ENCODE measurements around the gene DSCAML1.

Gene DSCAML1

DNA sequence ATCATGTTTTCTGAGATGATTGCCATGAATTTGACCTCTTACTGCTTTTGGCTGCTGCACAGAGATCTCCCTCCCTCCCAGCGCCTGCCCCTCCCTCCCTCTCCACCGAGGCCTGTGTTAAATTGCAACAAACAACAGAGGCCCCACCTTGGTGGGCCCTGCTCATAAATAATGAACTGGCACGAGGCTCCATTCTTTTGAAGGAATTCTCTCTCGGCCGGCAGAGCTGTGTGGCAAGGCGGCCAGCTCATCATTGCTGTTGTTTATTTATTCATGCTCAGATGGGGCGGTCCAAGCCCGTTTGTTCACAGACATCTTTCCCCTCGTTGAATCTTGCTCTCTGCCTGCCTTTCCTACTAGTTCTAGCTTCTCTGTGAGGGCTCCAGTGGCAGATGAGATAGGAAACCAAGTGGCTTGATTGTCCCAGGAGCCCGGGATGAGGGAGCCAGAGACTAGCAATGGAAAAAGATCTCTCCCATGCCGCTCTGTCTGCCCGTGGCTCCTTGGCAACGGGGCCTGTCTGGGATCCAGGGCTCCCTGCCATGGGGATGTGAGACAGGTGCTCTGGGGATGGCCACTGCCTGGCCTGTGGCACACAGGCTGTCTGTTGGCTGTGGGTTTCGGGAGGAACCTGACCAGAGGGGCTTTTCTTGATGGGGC lies 192.6 kb downstream of the DSCAML1 start:
- Histone ChIP-seq H3K27me3 (ENCODE audit: control insufficient read depth, insufficient read depth, low read length) (peaks cover 14% of the 10 kb centered on the region), H3K4me1 (ENCODE audit: control insufficient read depth, insufficient read depth, low read length) (no peaks in the 10 kb centered on the region), H3K4me2 (ENCODE audit: low read length) (no peak overlapping the region), H3K36me3 (ENCODE audit: insufficient read depth, low read length) (no peaks in the 10 kb centered on the region), H3K9ac (ENCODE audit: low read depth, low read length) (no peak overlapping the region), H3K4me3 (ENCODE audit: low read length) (no peak overlapping the region), H3K9me3 (replicated peaks; ENCODE audit: low read length) (no peaks in the 10 kb centered on the region)

DNA sequence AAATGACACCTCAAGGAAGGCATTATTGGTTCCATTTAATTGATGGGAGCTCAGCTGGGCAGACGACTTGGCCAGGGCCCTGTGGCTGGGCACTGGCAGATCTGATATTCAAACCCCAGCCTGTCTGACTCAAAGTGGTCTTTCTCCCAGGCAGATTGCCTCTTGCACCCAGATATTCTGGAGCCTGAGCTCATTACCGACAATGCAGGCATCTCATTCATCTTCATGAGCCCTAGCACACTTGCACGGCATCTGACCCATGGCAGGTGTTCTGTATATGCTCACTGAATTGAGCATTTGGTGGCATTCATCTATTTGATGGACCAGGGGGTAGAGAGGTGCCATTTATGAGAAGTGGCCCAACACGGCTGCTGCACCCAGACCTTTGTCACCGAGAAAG lies 193.1 kb downstream of the DSCAML1 start:
- H3K4me1 ChIP-seq (ENCODE audit: control insufficient read depth, insufficient read depth, low read length): no peaks in the 10 kb centered on the region
- H3K9ac ChIP-seq (ENCODE audit: low read depth, low read length): no peak overlapping the region
- no peak overlapping the region for H3K4me2 ChIP-seq (ENCODE audit: low read length)
- H3K9me3 ChIP-seq (replicated peaks; ENCODE audit: low read length): no peaks in the 10 kb centered on the region
- H3K4me3 ChIP-seq (ENCODE audit: low read length): no peak overlapping the region
- H3K27me3 ChIP-seq (ENCODE audit: control insufficient read depth, insufficient read depth, low read length): peaks cover 14% of the 10 kb centered on the region
- H3K36me3 ChIP-seq (ENCODE audit: insufficient read depth, low read length): no peaks in the 10 kb centered on the region

DNA sequence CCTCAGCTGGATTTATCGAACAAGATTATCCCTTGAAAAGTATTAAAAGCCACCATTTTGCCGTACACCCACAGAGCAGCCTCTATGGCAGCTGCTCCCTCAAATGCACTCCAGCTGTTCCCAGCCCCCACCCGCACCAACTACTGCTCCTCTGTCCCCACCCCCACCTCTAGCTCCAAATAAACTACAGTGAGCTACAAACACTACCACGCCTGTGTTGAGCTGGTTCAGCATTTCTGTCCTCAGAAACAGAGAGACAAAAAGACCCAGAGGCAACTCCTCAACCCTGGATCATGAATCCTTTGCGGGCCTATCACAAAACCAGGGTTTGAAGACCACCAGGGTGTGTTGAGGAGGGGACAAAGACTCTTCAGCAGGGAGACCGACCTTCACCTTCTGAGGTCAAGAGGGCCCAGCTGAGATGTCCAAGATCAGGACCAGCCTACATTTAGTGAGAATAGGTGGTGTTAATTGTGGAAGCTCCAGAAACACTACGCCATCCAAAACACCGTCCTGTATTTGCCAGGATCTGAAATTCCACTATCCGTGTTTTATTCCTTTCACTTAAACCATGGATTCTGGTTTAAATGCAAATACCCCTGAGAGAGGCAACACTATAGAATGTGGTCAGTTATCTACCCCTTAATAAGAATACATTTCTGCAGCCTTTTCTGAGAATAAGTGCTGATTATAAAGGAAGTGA lies 195.9 kb downstream of the DSCAML1 start:
- Histone ChIP-seq H3K9ac (ENCODE audit: low read depth, low read length) (no peak overlapping the region), H3K4me3 (ENCODE audit: low read length) (no peak overlapping the region), H3K4me1 (ENCODE audit: control insufficient read depth, insufficient read depth, low read length) (no peaks in the 10 kb centered on the region), H3K36me3 (ENCODE audit: insufficient read depth, low read length) (no peaks in the 10 kb centered on the region), H3K27me3 (ENCODE audit: control insufficient read depth, insufficient read depth, low read length) (peaks cover 14% of the 10 kb centered on the region), H3K9me3 (replicated peaks; ENCODE audit: low read length) (no peaks in the 10 kb centered on the region), H3K4me2 (ENCODE audit: low read length) (no peak overlapping the region)

DNA sequence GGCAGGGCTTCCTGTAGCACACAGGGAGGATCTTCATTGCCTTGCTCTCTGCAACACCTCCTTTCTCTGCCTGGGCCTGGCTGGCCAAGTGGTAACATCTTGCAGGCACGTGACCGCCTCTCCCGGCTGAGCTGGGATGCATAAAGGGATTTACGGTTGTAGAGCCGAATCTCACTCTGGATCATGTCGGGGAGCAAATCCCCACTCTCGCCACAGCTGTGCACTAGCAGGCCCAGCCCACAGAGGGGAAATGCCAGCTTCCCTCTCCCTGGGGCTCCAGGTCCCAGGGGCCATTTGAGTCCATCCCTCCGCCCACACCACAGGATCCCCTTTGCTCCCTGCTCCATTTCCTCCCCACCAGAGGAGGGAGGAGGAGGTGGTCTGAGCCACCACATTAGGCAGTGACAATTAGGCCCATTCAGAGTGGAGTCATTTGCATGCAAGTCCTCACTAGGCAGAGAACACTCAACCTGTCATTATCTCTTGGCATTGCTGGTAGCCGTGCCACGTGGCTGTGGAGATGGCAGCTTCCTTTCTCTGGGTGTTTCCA lies 196.7 kb downstream of the DSCAML1 start:
- no peak overlapping the region for H3K4me2 ChIP-seq (ENCODE audit: low read length)
- H3K9ac ChIP-seq (ENCODE audit: low read depth, low read length): no peak overlapping the region
- H3K4me1 ChIP-seq (ENCODE audit: control insufficient read depth, insufficient read depth, low read length): no peaks in the 10 kb centered on the region
- no peaks in the 10 kb centered on the region for H3K36me3 ChIP-seq (ENCODE audit: insufficient read depth, low read length)
- H3K4me3 ChIP-seq (ENCODE audit: low read length): no peak overlapping the region
- peaks cover 14% of the 10 kb centered on the region for H3K27me3 ChIP-seq (ENCODE audit: control insufficient read depth, insufficient read depth, low read length)
- H3K9me3 ChIP-seq (replicated peaks; ENCODE audit: low read length): no peaks in the 10 kb centered on the region

DNA sequence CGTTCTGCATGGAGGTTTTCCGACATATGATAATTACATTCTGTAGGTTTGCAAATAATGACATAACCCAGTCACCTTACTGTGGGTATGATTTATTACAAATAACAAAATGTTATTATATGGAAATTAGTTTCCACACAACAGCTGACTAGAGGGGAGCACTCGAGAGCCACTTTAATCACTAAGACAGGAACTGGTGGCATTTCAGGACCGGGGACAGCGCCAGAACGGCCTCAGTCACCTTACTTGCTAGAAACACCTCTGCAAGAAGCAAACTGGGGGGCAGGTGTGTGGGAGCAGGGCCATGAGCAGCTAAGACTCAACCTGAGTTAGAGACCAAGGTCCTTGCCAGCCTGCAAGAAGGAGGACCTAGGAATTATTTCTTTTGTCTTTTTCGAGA lies 199.9 kb downstream of the DSCAML1 start:
- Histone ChIP-seq H3K9ac (ENCODE audit: low read depth, low read length) (no peak overlapping the region), H3K4me2 (ENCODE audit: low read length) (no peak overlapping the region), H3K36me3 (ENCODE audit: insufficient read depth, low read length) (no peaks in the 10 kb centered on the region), H3K4me1 (ENCODE audit: control insufficient read depth, insufficient read depth, low read length) (no peaks in the 10 kb centered on the region), H3K4me3 (ENCODE audit: low read length) (no peak overlapping the region), H3K27me3 (ENCODE audit: control insufficient read depth, insufficient read depth, low read length) (no peaks in the 10 kb centered on the region), H3K9me3 (replicated peaks; ENCODE audit: low read length) (no peaks in the 10 kb centered on the region)

DNA sequence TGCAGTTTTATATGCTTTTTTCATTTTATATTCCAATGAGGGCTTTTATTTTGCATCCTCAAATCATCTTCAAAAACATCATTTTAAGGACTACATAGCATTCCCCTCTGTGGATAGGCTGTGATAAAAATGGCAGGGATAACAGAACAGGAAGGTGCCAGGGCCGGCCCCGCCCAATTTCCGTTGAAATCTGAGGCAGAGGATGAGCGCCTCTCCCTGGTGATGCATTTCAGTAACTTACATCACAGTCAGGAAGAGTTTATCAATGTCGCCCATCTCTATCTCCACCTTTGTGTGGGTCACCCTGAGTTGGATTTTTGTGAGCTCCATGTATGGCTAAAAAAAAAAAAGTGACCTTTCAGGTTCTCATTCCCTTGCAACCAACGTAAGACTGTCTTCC lies 201.6 kb downstream of the DSCAML1 start:
- no peaks in the 10 kb centered on the region for H3K27me3 ChIP-seq (ENCODE audit: control insufficient read depth, insufficient read depth, low read length)
- no peak overlapping the region for H3K4me2 ChIP-seq (ENCODE audit: low read length)
- no peak overlapping the region for H3K4me3 ChIP-seq (ENCODE audit: low read length)
- no peak overlapping the region for H3K9ac ChIP-seq (ENCODE audit: low read depth, low read length)
- no peaks in the 10 kb centered on the region for H3K4me1 ChIP-seq (ENCODE audit: control insufficient read depth, insufficient read depth, low read length)
- no peaks in the 10 kb centered on the region for H3K36me3 ChIP-seq (ENCODE audit: insufficient read depth, low read length)
- no peaks in the 10 kb centered on the region for H3K9me3 ChIP-seq (replicated peaks; ENCODE audit: low read length)

DNA sequence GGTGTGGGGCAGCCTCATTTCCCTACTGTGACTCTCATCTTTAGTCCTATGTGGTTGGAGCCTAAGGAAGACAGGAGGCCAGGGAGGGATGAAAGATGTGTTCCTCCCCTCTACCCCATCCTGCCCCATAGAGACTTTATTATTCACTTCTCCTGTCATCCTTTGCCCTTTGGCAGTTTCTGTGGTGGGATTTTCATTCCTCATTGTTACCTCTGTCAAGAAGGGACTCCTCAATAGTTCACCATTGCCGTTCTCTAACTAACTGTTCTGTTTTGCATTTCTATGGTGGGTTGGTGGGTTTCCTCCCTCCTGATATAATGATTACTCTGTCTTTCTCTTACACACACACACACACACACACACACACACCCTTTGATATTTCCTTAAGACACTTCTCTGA lies 202.3 kb downstream of the DSCAML1 start:
- no peak overlapping the region for H3K9ac ChIP-seq (ENCODE audit: low read depth, low read length)
- H3K4me3 ChIP-seq (ENCODE audit: low read length): no peak overlapping the region
- no peaks in the 10 kb centered on the region for H3K36me3 ChIP-seq (ENCODE audit: insufficient read depth, low read length)
- H3K27me3 ChIP-seq (ENCODE audit: control insufficient read depth, insufficient read depth, low read length): no peaks in the 10 kb centered on the region
- no peaks in the 10 kb centered on the region for H3K9me3 ChIP-seq (replicated peaks; ENCODE audit: low read length)
- no peaks in the 10 kb centered on the region for H3K4me1 ChIP-seq (ENCODE audit: control insufficient read depth, insufficient read depth, low read length)
- H3K4me2 ChIP-seq (ENCODE audit: low read length): no peak overlapping the region

DNA sequence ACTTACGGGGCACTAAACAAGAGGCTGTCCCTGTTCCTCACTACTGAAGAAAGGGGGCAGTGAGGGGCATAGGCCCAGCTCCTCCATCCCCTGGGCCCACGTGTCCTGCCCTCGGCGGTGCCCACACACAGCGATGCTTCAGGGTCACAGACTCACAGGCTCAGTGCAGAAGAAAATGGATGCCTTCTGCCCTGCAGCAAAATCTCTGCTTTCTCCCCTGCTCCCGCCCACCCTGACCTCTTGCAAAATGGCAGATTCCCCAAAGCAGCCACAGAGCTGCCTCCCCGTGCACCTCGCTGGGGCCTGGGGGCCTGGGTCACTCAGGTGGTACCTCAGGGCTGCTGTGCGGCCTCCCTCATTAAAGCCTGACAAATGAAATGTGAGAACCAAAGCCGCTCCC lies 204.0 kb downstream of the DSCAML1 start:
- no peaks in the 10 kb centered on the region for H3K27me3 ChIP-seq (ENCODE audit: control insufficient read depth, insufficient read depth, low read length)
- no peaks in the 10 kb centered on the region for H3K4me1 ChIP-seq (ENCODE audit: control insufficient read depth, insufficient read depth, low read length)
- no peak overlapping the region for H3K4me3 ChIP-seq (ENCODE audit: low read length)
- no peaks in the 10 kb centered on the region for H3K9me3 ChIP-seq (replicated peaks; ENCODE audit: low read length)
- no peak overlapping the region for H3K9ac ChIP-seq (ENCODE audit: low read depth, low read length)
- H3K36me3 ChIP-seq (ENCODE audit: insufficient read depth, low read length): no peaks in the 10 kb centered on the region
- H3K4me2 ChIP-seq (ENCODE audit: low read length): no peak overlapping the region

DNA sequence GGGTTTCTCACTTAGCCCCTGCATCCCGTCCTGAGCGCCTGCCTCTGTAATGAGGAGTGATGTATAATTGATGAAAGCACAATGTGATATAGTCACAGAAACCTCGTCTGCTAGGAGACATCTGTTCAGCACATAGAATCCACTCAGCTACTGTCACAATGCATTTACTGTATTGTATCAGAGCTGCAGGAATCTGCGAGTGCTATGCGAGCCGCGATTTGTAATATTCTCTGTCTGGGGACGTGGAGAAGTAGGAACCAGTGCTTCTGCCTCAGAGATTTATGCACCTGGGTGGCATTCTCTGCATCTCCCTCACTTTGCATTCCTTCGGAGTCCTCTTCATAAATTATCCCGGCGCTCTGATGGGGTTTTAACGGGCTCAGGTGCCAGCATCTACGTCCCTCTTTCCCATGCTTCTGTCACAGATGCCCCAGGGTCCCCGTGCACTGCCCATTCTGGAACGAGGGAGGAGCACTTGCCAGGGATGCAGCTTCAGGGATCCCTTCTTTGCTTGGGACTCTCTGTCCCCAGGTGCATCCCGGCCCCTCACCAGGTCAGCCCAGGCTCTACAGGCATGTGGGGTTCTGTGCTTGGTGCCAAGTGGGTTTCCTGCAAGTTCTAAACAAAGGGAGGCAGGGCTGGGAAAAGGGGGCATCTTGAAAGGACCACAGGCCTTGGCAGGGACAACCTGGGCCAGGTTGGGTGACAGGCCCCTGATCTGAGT lies 205.5 kb downstream of the DSCAML1 start:
- Histone ChIP-seq H3K4me2 (ENCODE audit: low read length) (no peak overlapping the region), H3K36me3 (ENCODE audit: insufficient read depth, low read length) (no peaks in the 10 kb centered on the region), H3K27me3 (ENCODE audit: control insufficient read depth, insufficient read depth, low read length) (no peaks in the 10 kb centered on the region)

DNA sequence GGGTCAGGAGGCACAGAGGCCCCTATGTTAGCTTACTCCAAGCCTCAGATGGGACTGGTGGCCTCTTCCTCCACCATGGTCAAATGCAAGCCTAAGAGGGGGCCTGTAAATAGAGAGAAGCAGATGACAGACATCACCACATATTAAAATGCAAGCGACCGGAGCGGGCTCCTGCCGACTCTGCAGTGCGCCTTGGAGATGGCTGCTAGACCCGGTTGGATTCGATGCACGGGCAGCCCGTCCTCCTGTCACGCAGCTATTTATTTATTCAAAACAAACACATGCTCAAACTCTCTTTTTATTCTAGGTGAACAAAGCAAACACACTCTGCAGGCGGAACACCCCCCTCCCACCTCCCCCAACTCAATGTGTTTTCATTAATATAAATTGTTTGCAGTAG lies 208.0 kb downstream of the DSCAML1 start:
- H3K9ac ChIP-seq (ENCODE audit: low read depth, low read length): no peak overlapping the region
- no peaks in the 10 kb centered on the region for H3K36me3 ChIP-seq (ENCODE audit: insufficient read depth, low read length)
- H3K4me3 ChIP-seq (ENCODE audit: low read length): no peak overlapping the region
- no peaks in the 10 kb centered on the region for H3K4me1 ChIP-seq (ENCODE audit: control insufficient read depth, insufficient read depth, low read length)
- no peaks in the 10 kb centered on the region for H3K27me3 ChIP-seq (ENCODE audit: control insufficient read depth, insufficient read depth, low read length)
- H3K4me2 ChIP-seq (ENCODE audit: low read length): no peak overlapping the region
- H3K9me3 ChIP-seq (replicated peaks; ENCODE audit: low read length): no peaks in the 10 kb centered on the region

More for the DNA sequence above, 205.5 kb downstream of the DSCAML1 start:
- Histone ChIP-seq H3K9ac (ENCODE audit: low read depth, low read length) (no peak overlapping the region), H3K9me3 (replicated peaks; ENCODE audit: low read length) (no peaks in the 10 kb centered on the region), H3K4me1 (ENCODE audit: control insufficient read depth, insufficient read depth, low read length) (no peaks in the 10 kb centered on the region), H3K4me3 (ENCODE audit: low read length) (no peak overlapping the region)

DNA sequence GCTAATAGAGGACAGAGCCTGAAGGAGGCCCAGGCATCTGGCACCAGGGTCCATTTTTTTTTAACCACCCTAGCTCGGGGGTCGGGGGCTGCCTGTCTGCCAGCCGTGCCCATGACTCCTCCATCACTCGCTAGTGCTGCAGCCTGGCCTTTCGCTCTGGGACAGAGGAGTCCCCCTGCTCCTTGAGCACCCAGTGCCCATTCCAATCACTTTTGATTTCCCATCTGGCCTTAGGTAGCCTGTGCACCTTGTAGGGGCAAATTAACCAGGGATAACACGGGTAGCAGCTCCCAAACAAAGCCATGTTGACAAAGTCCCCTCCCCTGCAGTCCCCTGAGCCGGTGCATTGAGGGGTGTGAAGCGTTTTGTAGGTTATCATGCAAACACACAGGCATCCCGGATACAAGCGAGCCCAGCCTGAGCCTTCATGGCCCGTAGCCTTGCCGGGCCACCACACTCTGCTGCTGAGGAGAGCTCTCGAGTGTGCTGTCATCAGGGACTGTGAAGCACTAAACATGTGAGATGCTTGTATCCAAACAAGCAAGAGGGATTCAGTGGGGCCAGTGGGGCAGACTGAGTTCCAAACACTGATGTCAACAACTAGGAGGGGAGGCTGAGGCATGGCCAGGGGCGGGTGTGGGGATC lies 208.7 kb downstream of the DSCAML1 start:
- Histone ChIP-seq H3K27me3 (ENCODE audit: control insufficient read depth, insufficient read depth, low read length) (peaks cover 4% of the 10 kb centered on the region), H3K9me3 (replicated peaks; ENCODE audit: low read length) (no peaks in the 10 kb centered on the region), H3K4me1 (ENCODE audit: control insufficient read depth, insufficient read depth, low read length) (no peaks in the 10 kb centered on the region), H3K4me2 (ENCODE audit: low read length) (no peak overlapping the region), H3K9ac (ENCODE audit: low read depth, low read length) (no peak overlapping the region), H3K4me3 (ENCODE audit: low read length) (no peak overlapping the region), H3K36me3 (ENCODE audit: insufficient read depth, low read length) (no peaks in the 10 kb centered on the region)
